ENCODE results near the gene PPFIA3. TPM values are rescaled to one million over a fixed set of nuclear protein-coding genes. Genes with fewer than 3 reads are reported as not detected.
A peak's percentile ranks its signal among the peaks of the same experiment; 100 is the strongest.
"Not testable (repeated sequence)": the region's sequence is repeated elsewhere in the genome, so short reads cannot be mapped to it uniquely, and the experiment has no call there.

PPFIA3 gene
- total RNA-seq = 10 to 100 TPM; 27.5 to 36.3 TPM

DNA sequence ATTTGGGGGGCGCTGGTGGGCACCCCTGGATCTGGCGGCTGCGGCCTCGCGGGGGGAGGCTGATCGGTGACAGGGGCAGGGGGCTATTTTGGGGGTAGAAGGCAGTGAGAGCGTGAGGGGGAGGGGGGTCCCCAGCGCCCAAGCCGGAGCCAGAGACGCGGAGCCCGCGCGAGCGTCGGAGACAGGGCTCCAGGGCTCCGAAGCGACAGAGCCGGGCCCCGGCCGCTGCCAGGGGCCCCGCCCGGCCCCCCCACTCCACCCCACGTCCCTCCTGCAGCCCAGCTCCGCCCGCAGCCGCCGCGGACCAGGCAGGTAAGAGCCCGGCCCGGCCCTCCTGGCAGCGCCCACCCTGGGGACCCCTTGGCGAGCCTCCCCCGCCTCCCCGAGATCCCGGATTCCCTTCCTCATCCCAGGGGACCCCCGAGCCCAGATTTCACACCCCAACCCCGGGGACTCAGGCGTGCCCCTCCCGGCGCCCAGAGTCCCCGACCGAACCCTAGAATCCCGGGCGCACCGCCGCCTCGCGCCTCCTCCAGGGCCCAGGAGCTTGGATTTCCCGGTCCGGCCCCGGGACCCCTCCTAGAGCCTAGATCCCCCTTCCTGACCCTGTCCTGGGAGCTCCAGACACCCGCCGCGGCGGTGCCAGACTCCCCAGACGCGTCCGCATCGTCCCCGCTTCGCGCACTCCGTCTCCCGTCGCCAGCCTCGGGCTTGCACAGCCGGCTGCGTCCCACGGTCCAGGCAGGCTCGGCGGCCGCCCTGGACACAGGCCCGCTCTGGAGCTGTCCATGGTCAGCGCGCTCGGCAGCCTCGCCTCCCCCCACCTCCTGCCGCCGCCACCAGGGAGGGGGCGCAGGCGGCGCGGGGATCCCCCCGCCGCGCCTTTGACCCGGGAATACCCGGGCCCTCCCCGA is at the start of gene PPFIA3:
TSS of gene PPFIA3 (plus strand) at position 134 of the 914 bp plus-strand sequence. CDS start 8,330 bp downstream, outside the sequence.
- H3K36me3 ChIP-seq = no peaks in the 10 kb centered on the region
- peak within 1 kb of the TSS; percentile 68 for H3K4me3 ChIP-seq
- peak within 1 kb of the TSS; percentile 85 to 92 for H3K9ac ChIP-seq (ENCODE audit: low read depth in 2 of 2, low read length in 2 of 2)
- H3K27ac ChIP-seq = peak within 1 kb of the TSS; percentile 96
- no peaks in the 10 kb centered on the region for H3K27me3 ChIP-seq
- TF ChIP-seq CTCF (IDR thresholded peaks at IDR 0.05) = no peak
- H3K9me3 ChIP-seq = no peaks in the 10 kb centered on the region
- H3K4me1 ChIP-seq = peaks cover 20% of the 10 kb centered on the region
- DNase-seq = peak; percentile 59
- intact Hi-C loops (cut with DNase I) = no loop called here

DNA sequence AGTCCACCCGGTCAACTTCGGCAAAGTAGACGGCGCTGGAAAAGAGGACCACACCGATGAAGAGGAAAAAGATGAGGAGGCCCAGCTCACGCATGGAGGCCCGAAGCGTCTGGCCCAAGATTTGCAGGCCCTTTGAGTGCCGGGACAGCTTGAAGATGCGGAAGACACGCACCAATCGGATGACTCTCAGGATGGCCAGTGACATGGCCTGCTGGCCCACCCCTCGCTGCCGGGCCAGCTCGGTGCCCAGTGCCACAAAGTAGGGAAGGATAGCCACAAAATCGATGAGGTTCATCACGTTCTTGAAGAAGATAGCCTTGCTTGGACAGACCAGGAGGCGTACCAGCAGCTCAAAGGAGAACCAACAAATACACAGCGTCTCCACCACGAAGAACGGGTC is 48.9 kb upstream of the PPFIA3 start:
- H3K4me1 ChIP-seq = no peaks in the 10 kb centered on the region
- intact Hi-C loops (cut with DNase I) = no loop called here
- peaks cover 43% of the 10 kb centered on the region for H3K27me3 ChIP-seq
- DNase-seq = no peak
- TF ChIP-seq CTCF (IDR thresholded peaks at IDR 0.05) = no peak
- no peaks in the 10 kb centered on the region for H3K36me3 ChIP-seq
- no peak overlapping the region for H3K4me3 ChIP-seq
- H3K9me3 ChIP-seq = no peaks in the 10 kb centered on the region
- no peak overlapping the region for H3K9ac ChIP-seq (ENCODE audit: low read depth in 2 of 2, low read length in 2 of 2)
- no peak overlapping the region for H3K27ac ChIP-seq

DNA sequence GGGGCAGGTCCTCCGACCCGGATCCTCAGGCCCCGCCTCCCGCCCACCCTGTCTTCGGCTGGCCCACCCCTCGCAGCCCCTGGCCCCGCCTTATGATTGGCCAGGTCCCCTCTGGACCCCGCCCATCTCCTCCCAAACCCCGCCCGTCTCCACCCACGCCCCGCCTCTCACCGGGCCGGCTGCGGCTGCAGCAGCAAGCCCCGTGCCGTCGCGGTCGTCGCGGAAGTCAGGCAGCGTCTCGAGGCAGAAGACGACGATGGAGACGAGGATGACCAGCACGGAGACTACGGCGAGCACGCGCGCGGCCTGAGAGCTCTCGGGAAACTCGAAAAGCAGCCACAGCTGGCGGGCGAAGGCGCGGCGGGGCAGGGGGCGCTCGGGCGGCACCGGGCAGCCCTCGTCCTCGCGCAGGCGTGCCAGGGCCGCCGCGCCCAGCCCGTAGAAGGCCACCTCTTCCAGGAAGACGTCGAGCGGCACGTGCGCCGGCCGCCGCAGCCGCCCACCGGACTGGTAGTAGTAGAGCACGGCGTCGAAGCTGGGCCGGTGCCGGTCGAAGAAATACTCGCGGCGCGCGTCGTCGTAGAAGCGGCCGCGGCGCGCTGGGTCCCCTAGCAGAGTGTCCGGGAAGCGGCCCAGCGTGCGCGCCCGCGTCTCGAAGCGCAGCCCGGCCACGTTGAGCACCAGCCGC is 47.3 kb upstream of the PPFIA3 start:
- no peak for DNase-seq
- no peak for TF ChIP-seq CTCF (IDR thresholded peaks at IDR 0.05)
- no peak overlapping the region for H3K9ac ChIP-seq (ENCODE audit: low read depth in 2 of 2, low read length in 2 of 2)
- H3K9me3 ChIP-seq = no peaks in the 10 kb centered on the region
- H3K27ac ChIP-seq = no peak overlapping the region
- no peaks in the 10 kb centered on the region for H3K36me3 ChIP-seq
- peaks cover 43% of the 10 kb centered on the region for H3K27me3 ChIP-seq
- no peaks in the 10 kb centered on the region for H3K4me1 ChIP-seq
- intact Hi-C loops (cut with DNase I) = no loop called here
- H3K4me3 ChIP-seq = no peak overlapping the region

GRCh38 chr19:49073514-49074378 is 45.6 kb upstream of the PPFIA3 start:
- Histone ChIP-seq H3K9me3 (no peaks in the 10 kb centered on the region), H3K27me3 (peaks cover 37% of the 10 kb centered on the region), H3K4me3 (no peak overlapping the region), H3K36me3 (no peaks in the 10 kb centered on the region), H3K4me1 (no peaks in the 10 kb centered on the region), H3K9ac (ENCODE audit: low read depth in 2 of 2, low read length in 2 of 2) (no peak overlapping the region), H3K27ac (no peak overlapping the region)
- intact Hi-C loops (cut with DNase I) = no loop called here
- DNase-seq = no peak
- TF ChIP-seq CTCF (IDR thresholded peaks at IDR 0.05) = no peak

DNA sequence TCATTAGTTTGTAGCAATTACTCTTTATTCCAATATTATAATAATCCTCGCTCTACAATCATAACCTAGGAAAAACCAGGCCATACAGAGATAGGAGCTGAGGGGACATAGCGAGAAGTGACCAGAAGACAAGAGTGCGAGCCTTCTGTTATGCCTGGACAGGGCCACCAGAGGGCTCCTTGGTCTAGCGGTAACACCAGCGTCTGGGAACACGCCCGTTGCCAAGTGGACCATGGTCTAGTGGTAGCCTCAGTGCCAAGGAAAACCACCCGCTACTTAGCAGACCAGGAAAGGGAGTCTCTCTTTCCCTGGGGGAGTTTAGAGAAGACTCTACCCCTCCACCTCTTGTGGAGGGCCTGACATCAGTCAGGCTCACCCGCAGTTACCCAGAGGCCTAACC is 44.5 kb upstream of the PPFIA3 start:
- H3K27ac ChIP-seq; H3K9ac ChIP-seq (ENCODE audit: low read depth in 2 of 2, low read length in 2 of 2); H3K9me3 ChIP-seq; H3K4me3 ChIP-seq; H3K4me1 ChIP-seq; H3K36me3 ChIP-seq; intact Hi-C loops (cut with DNase I): not testable (repeated sequence)
- DNase-seq = peak; percentile 74
- peak; percentile 72 for TF ChIP-seq CTCF (IDR thresholded peaks at IDR 0.05)
- H3K27me3 ChIP-seq = peaks cover 37% of the 10 kb centered on the region
